Neural cell (in vitro differentiated cells): ENCODE measurements around the gene OR2A7. TPM values are rescaled to one million over a fixed set of nuclear protein-coding genes. Genes with fewer than 3 reads are reported as not detected.
"Not testable (repeated sequence)": the region's sequence is repeated elsewhere in the genome, so short reads cannot be mapped to it uniquely, and the experiment has no call there.

Experiments used
- H2AFZ ChIP-seq: fragments of 200-600, 300-800 bp; sonication (generic), shearing (Covaris generic); 2 replicates; pipeline ENCODE4 v1.6.0; 2014; ENCODE audit warnings: low read depth, mild to moderate bottlenecking, antibody characterized with exemption, low read length, moderate library complexity
- H3F3A ChIP-seq: fragments of 200-600 bp; shearing (Covaris generic); 2 replicates; pipeline ENCODE4 v1.6.1; 2016; ENCODE audit warnings: mild to moderate bottlenecking, moderate library complexity, mixed read lengths, antibody characterized with exemption, low read length; ENCODE audit not compliant: insufficient read depth, poor library complexity, severe bottlenecking
- H3K27ac ChIP-seq: fragments of 200-600, 300-800 bp; sonication (generic), shearing (Covaris generic); 2 replicates; pipeline ENCODE4 v1.5.1; 2014; ENCODE audit warnings: mild to moderate bottlenecking, low read length, moderate library complexity
- H3K27me3 ChIP-seq: fragments of 300-800, 200-600 bp; sonication (generic), shearing (Covaris generic); 2 replicates; pipeline ENCODE4 v1.6.0; 2014; ENCODE audit warnings: mild to moderate bottlenecking, low read depth, low read length, moderate library complexity; ENCODE audit not compliant: insufficient read depth
- H3K36me3 ChIP-seq: fragments of 300-800, 200-600 bp; sonication (generic), shearing (Covaris generic); 2 replicates; pipeline ENCODE4 v1.5.1; 2014; ENCODE audit warnings: mild to moderate bottlenecking, antibody characterized with exemption, low read length, moderate library complexity; ENCODE audit not compliant: insufficient read depth
- H3K4me2 ChIP-seq: fragments of 300-800, 200-600 bp; sonication (generic), shearing (Covaris generic); 2 replicates; pipeline ENCODE4 v1.6.0; 2014; ENCODE audit warnings: mild to moderate bottlenecking, low read length
- H3K4me3 ChIP-seq: fragments of 300-800, 200-600 bp; sonication (generic), shearing (Covaris generic); 2 replicates; pipeline ENCODE4 v1.5.1; 2014; ENCODE audit warnings: mild to moderate bottlenecking, low read length, moderate library complexity
- H3K79me2 ChIP-seq: fragments of 200-600 bp; shearing (Covaris generic); replicated peaks from 2 replicates; pipeline ENCODE4 v1.6.0; 2014; ENCODE audit warnings: mild to moderate bottlenecking, low read length, moderate library complexity; ENCODE audit not compliant: insufficient read depth
- H3K9ac ChIP-seq: fragments of 300-800, 200-600 bp; sonication (generic), shearing (Covaris generic); 2 replicates; pipeline ENCODE4 v1.6.1; 2016; ENCODE audit warnings: mild to moderate bottlenecking, low read length, mixed read lengths
- H3K9me2 ChIP-seq: fragments of 200-600 bp; shearing (Covaris generic); 2 replicates; pipeline ENCODE4 v1.6.1; 2016; ENCODE audit warnings: mild to moderate bottlenecking, low read length, mixed read lengths; ENCODE audit not compliant: insufficient read depth
- H3K9me3 ChIP-seq: fragments of 200-600, 300-800 bp; sonication (generic), shearing (Covaris generic); 2 replicates; pipeline ENCODE4 v1.6.1; 2016; ENCODE audit warnings: mild to moderate bottlenecking, mixed run types, low read length, moderate library complexity, mixed read lengths
- H4K20me1 ChIP-seq: fragments of 200-600 bp; shearing (Covaris generic); 2 replicates; pipeline ENCODE4 v1.6.1; 2016; ENCODE audit warnings: mild to moderate bottlenecking, mixed run types; ENCODE audit not compliant: insufficient read depth
- polyA plus RNA-seq: library from polyadenylated mRNA; depleted of rRNA; stranded (reverse); fragments of >200 nt; gene quantifications from 2 replicates; pipeline ENCODE4 v1.2.3, GENCODE V29; 2014

OR2A7 gene
- polyA plus RNA-seq, 1 donor from 2014 or later, result not detected

GRCh38 chr7:144218581-144218980 lies 46.0 kb downstream of the OR2A7 start:
- H3F3A ChIP-seq, H3K27me3 ChIP-seq, H3K36me3 ChIP-seq, H4K20me1 ChIP-seq, H2AFZ ChIP-seq, H3K9ac ChIP-seq, H3K4me2 ChIP-seq, H3K27ac ChIP-seq, H3K79me2 ChIP-seq, H3K9me3 ChIP-seq, H3K4me3 ChIP-seq, H3K9me2 ChIP-seq: not testable (repeated sequence)

GRCh38 chr7:144217200-144217599 lies 47.4 kb downstream of the OR2A7 start:
- H4K20me1 ChIP-seq, H2AFZ ChIP-seq, H3K9me2 ChIP-seq, H3K9ac ChIP-seq, H3K4me2 ChIP-seq, H3K4me3 ChIP-seq, H3K9me3 ChIP-seq, H3K27ac ChIP-seq, H3K79me2 ChIP-seq, H3K27me3 ChIP-seq, H3F3A ChIP-seq, H3K36me3 ChIP-seq: not testable (repeated sequence)

Other genes starting within 250 kb of the OR2A7 start
- not detected in 2 replicates for gene OR2A5, start 215.8 kb downstream of the OR2A7 start, polyA plus RNA-seq
- gene OR2A25, start 195.0 kb downstream of the OR2A7 start, polyA plus RNA-seq, result not detected in 2 replicates
- gene OR2A12, start 178.5 kb downstream of the OR2A7 start, polyA plus RNA-seq, result not detected in 2 replicates
- gene OR2A2, start 155.2 kb downstream of the OR2A7 start, polyA plus RNA-seq, result not detected in 2 replicates
- not detected in 2 replicates for gene OR2A14, start 141.6 kb downstream of the OR2A7 start, polyA plus RNA-seq
- not detected in 2 replicates for gene CTAGE4, start 81.3 kb downstream of the OR2A7 start, polyA plus RNA-seq
- gene ARHGEF35, start 69.0 kb downstream of the OR2A7 start, polyA plus RNA-seq, result not detected in 2 replicates
- gene OR2A42, start 25.2 kb downstream of the OR2A7 start, polyA plus RNA-seq, result not detected in 2 replicates
- gene CTAGE8, start 4.5 kb upstream of the OR2A7 start, polyA plus RNA-seq, result not detected in 2 replicates
- not detected in 2 replicates for gene OR2A1, start 47.6 kb upstream of the OR2A7 start, polyA plus RNA-seq
- not detected in 2 replicates for gene ARHGEF5, start 90.6 kb upstream of the OR2A7 start, polyA plus RNA-seq
- gene NOBOX, start 138.9 kb upstream of the OR2A7 start, polyA plus RNA-seq, result not detected in 2 replicates